NCI-H345 treated with DMSO at 0.1 percent for 48 hours (cell line): ENCODE measurements around the gene POU3F1.

Experiments
- DNase-seq: peaks from one replicate; lab custom pipeline; 2025; ENCODE audit not compliant: unreplicated experiment; lab: John Stamatoyannopoulos, UW

The POU3F1 gene

GRCh38 chr1:38006008-38006828 lies 40.4 kb downstream of the POU3F1 start:
- DNase-seq, result no peak

GRCh38 chr1:38005195-38006007 lies 41.2 kb downstream of the POU3F1 start, which contains the start of gene FHL3:
TSS of gene FHL3 (minus strand) at chr1:38005514. CDS start at chr1:37999412, 6,102 bp downstream.
- DNase-seq, result no peak

GRCh38 chr1:38004284-38005108 lies 42.1 kb downstream of the POU3F1 start:
- no peak for DNase-seq

- DNase-seq, result no peak
These were observed 43.0 kb downstream of the POU3F1 start for GRCh38 chr1:38003261-38004250.

GRCh38 chr1:38000529-38001455 lies 45.8 kb downstream of the POU3F1 start:
- DNase-seq, result no peak

- no peak for DNase-seq
These were observed 46.4 kb downstream of the POU3F1 start for GRCh38 chr1:38000233-38000528.

GRCh38 chr1:37999430-38000232 lies 47.0 kb downstream of the POU3F1 start:
- DNase-seq, result no peak

GRCh38 chr1:37998913-37999429 lies 47.6 kb downstream of the POU3F1 start:
- no peak for DNase-seq

GRCh38 chr1:37998089-37998808 lies 48.3 kb downstream of the POU3F1 start:
- DNase-seq, result no peak

GRCh38 chr1:37997256-37998088 lies 49.1 kb downstream of the POU3F1 start:
- no peak for DNase-seq

GRCh38 chr1:37995751-37996345 lies 50.7 kb downstream of the POU3F1 start:
- DNase-seq, result peak; percentile 55

- DNase-seq, result no peak
These were observed 51.6 kb downstream of the POU3F1 start for GRCh38 chr1:37994886-37995566.
